ENCODE measurements around the gene GPR75. TPM values are rescaled to one million over a fixed set of nuclear protein-coding genes. Genes with fewer than 3 reads are reported as not detected.
"Not testable (repeated sequence)": the region's sequence is repeated elsewhere in the genome, so short reads cannot be mapped to it uniquely, and the experiment has no call there.

Gene GPR75
- total and polyA plus RNA-seq, 2 experiments from 2014 or later, result 0.15 to 1.2 TPM

- DNase-seq (ENCODE audit: low read depth in 1 of 2, low spot score in 1 of 2), result peak in 1 of 2 donors; percentile 2
- no peaks in the 10 kb centered on the region for H3K4me1 ChIP-seq (ENCODE audit: low read depth)
- H3K4me3 ChIP-seq, result no peak overlapping the region
- peaks cover 4% of the 10 kb centered on the region for H3K36me3 ChIP-seq
- no peaks in the 10 kb centered on the region for H3K27me3 ChIP-seq
- no peak for TF ChIP-seq CTCF (IDR thresholded peaks at IDR 0.05; ENCODE audit: low read depth, low read length)
- H3K9me3 ChIP-seq (ENCODE audit: low read depth), result no peaks in the 10 kb centered on the region
- H3K27ac ChIP-seq, result no peak overlapping the region
Observed at GRCh38 chr2:53856272-53856671, 3.5 kb downstream of the GPR75 start.

GRCh38 chr2:53854678-53855077 lies 5.1 kb downstream of the GPR75 start:
- Histone ChIP-seq H3K4me1 (ENCODE audit: low read depth) (no peaks in the 10 kb centered on the region), H3K27ac (peak overlapping the region; percentile 50), H3K27me3 (no peaks in the 10 kb centered on the region), H3K9me3 (ENCODE audit: low read depth) (no peaks in the 10 kb centered on the region), H3K4me3 (no peak overlapping the region), H3K36me3 (peaks cover 4% of the 10 kb centered on the region)
- no peak for TF ChIP-seq CTCF (IDR thresholded peaks at IDR 0.05; ENCODE audit: low read depth, low read length)
- DNase-seq (ENCODE audit: low read depth in 1 of 2, low spot score in 1 of 2), result no peak

- Histone ChIP-seq H3K4me3 (no peak overlapping the region), H3K36me3 (peaks cover 4% of the 10 kb centered on the region), H3K27me3 (no peaks in the 10 kb centered on the region), H3K4me1 (ENCODE audit: low read depth) (no peaks in the 10 kb centered on the region), H3K27ac (no peak overlapping the region), H3K9me3 (ENCODE audit: low read depth) (no peaks in the 10 kb centered on the region)
- DNase-seq (ENCODE audit: low read depth in 1 of 2, low spot score in 1 of 2), result no peak
- no peak for TF ChIP-seq CTCF (IDR thresholded peaks at IDR 0.05; ENCODE audit: low read depth, low read length)
Observed at GRCh38 chr2:53852532-53852931, 7.2 kb downstream of the GPR75 start.

- not testable (repeated sequence) for H3K4me1 ChIP-seq (ENCODE audit: low read depth); H3K4me3 ChIP-seq; H3K9me3 ChIP-seq (ENCODE audit: low read depth); H3K27ac ChIP-seq; H3K36me3 ChIP-seq; H3K27me3 ChIP-seq
- DNase-seq (ENCODE audit: low read depth in 1 of 2, low spot score in 1 of 2), result peak in 1 of 2 donors; percentile 34
Observed at GRCh38 chr2:53851052-53851757, 8.6 kb downstream of the GPR75 start.

GRCh38 chr2:53848062-53848461 lies 11.7 kb downstream of the GPR75 start:
- no peaks in the 10 kb centered on the region for H3K4me1 ChIP-seq (ENCODE audit: low read depth)
- no peak for TF ChIP-seq CTCF (IDR thresholded peaks at IDR 0.05; ENCODE audit: low read depth, low read length)

GRCh38 chr2:53843595-53843994 lies 16.2 kb downstream of the GPR75 start:
- TF ChIP-seq CTCF (IDR thresholded peaks at IDR 0.05; ENCODE audit: low read depth, low read length), result no peak
- Histone ChIP-seq H3K27ac (no peak overlapping the region), H3K4me3 (no peak overlapping the region), H3K4me1 (ENCODE audit: low read depth) (no peaks in the 10 kb centered on the region), H3K9me3 (ENCODE audit: low read depth) (no peaks in the 10 kb centered on the region), H3K36me3 (no peaks in the 10 kb centered on the region), H3K27me3 (no peaks in the 10 kb centered on the region)
- no peak for DNase-seq (ENCODE audit: low read depth in 1 of 2, low spot score in 1 of 2)

More at GRCh38 chr2:53848062-53848461, 11.7 kb downstream of the GPR75 start:
- no peaks in the 10 kb centered on the region for H3K27me3 ChIP-seq
- peaks cover 4% of the 10 kb centered on the region for H3K36me3 ChIP-seq
- H3K4me3 ChIP-seq, result no peak overlapping the region
- no peak for DNase-seq (ENCODE audit: low read depth in 1 of 2, low spot score in 1 of 2)
- no peaks in the 10 kb centered on the region for H3K9me3 ChIP-seq (ENCODE audit: low read depth)
- H3K27ac ChIP-seq, result no peak overlapping the region
